H1 (cell line): ENCODE results near the gene IQCN. TPM values are rescaled to one million over a fixed set of nuclear protein-coding genes. Genes with fewer than 3 reads are reported as not detected.

Experiments used
- ATF3 ChIP-seq: IDR thresholded peaks from 2 replicates; pipeline ENCODE4 v1.6.1; 2011; ENCODE audit warnings: low read depth, mild to moderate bottlenecking, low read length; ENCODE audit not compliant: insufficient read depth
- BCL11A ChIP-seq, 2 experiments: IDR thresholded peaks; one replicate each; pipeline ENCODE4 v1.6.1; 2011; ENCODE audit warnings: low read depth in 2 of 2, low read length in 2 of 2, mild to moderate bottlenecking in 2 of 2
- BRCA1 ChIP-seq: IDR thresholded peaks from 2 replicates; pipeline ENCODE4 v1.6.1; 2012; ENCODE audit warnings: low read depth, low read length, improper control_type of control experiment
- CBX5 ChIP-seq: fragments of 300-800, 300-1000 bp; sonication (generic); IDR thresholded peaks from 2 replicates; pipeline ENCODE4 v1.7.1; 2016; ENCODE audit warnings: antibody characterized with exemption, low read length, low read depth
- CTBP2 ChIP-seq: IDR thresholded peaks from 2 replicates; pipeline ENCODE4 v1.7.0; 2011; ENCODE audit warnings: borderline replicate concordance, mild to moderate bottlenecking, moderate library complexity, mixed read lengths, low read length; ENCODE audit not compliant: insufficient read depth, insufficient read length
- GABPA ChIP-seq: IDR thresholded peaks from 2 replicates; pipeline ENCODE4 v1.6.1; 2011; ENCODE audit warnings: mild to moderate bottlenecking, low read length, moderate library complexity, borderline replicate concordance; ENCODE audit not compliant: insufficient read depth
- NANOG ChIP-seq: IDR thresholded peaks from 2 replicates; pipeline ENCODE4 v1.6.1; 2011; ENCODE audit warnings: low read length, low read depth, mild to moderate bottlenecking, inconsistent platforms; ENCODE audit not compliant: insufficient read depth, poor library complexity, severe bottlenecking
- RXRA ChIP-seq: IDR thresholded peaks from 2 replicates; pipeline ENCODE4 v1.6.1; 2011; ENCODE audit warnings: low read depth, mild to moderate bottlenecking, low read length, moderate library complexity; ENCODE audit not compliant: insufficient read depth
- SP1 ChIP-seq: IDR thresholded peaks from 2 replicates; pipeline ENCODE4 v1.6.1; 2011; ENCODE audit warnings: low read depth, low read length
- TAF1 ChIP-seq: IDR thresholded peaks from 2 replicates; pipeline ENCODE4 v1.6.1; 2011; ENCODE audit warnings: mild to moderate bottlenecking, low read depth, low read length
- ZNF274 ChIP-seq: IDR thresholded peaks from 2 replicates; pipeline ENCODE4 v1.7.0; 2012; ENCODE audit warnings: low read length, borderline replicate concordance; ENCODE audit errors: extremely low read depth
- polyA plus RNA-seq, 7 experiments: library from polyadenylated mRNA; depleted of rRNA in 3 of 7; stranded (reverse) in 5 of 7; unstranded in 2 of 7; fragments of >200 nt in 5 of 7; fragments of 200-250 nt in 2 of 7; gene quantifications; 1 replicate in 5 of 7; 2 replicates in 1 of 7; 4 replicates in 1 of 7; pipeline versions ENCODE4 v1.2.1 to v1.2.3, GENCODE V29; 2011 to 2013; ENCODE audit warnings: missing spikeins in 2 of 7, mixed read lengths in 2 of 7
- total RNA-seq: library from RNA; stranded (reverse); fragmentation: NEBNext Ultra II Directional; extraction: Animal tissue kit (Norgen Biotek cat#: 25700); gene quantifications from 2 replicates; pipeline ENCODE4 v1.2.1, GENCODE V29; 2021

IQCN gene
- total and polyA plus RNA-seq, 2 of the 8 experiments (the other 6 are each of a cell fraction or from before 2014, with no cell fraction given) = 0.36 to 1.0 TPM

- TF ChIP-seq BRCA1 (no peak), RXRA (no peak), SP1 (no peak), ATF3 (no peak), CTBP2 (no peak), ZNF274 (no peak), GABPA (no peak), BCL11A (IDR thresholded peaks at IDR 0.05; ENCODE audit: low read depth in 2 of 2, low read length in 2 of 2) (no peak), NANOG (no peak), TAF1 (no peak), CBX5 (no peak)
Measured at GRCh38 chr19:18321734-18322102, 47.5 kb upstream of the IQCN start (continued).
